HepG2 (cell line): ENCODE measurements around the gene PXMP4. TPM values are rescaled to one million over a fixed set of nuclear protein-coding genes. Genes with fewer than 3 reads are reported as not detected.

ENCODE experiments used
- CENPX ChIP-seq: sonication (generic); formaldehyde crosslinking; IDR thresholded peaks from 2 replicates; pipeline ENCODE4 v1.9.0; 2021; ENCODE audit warnings: mild to moderate bottlenecking, missing genetic modification reagents, moderate library complexity
- FOXJ3 ChIP-seq: sonication (generic); formaldehyde crosslinking; IDR thresholded peaks from 2 replicates; pipeline ENCODE4 v1.4.0; 2020; ENCODE audit warnings: missing genetic modification reagents, mild to moderate bottlenecking, borderline replicate concordance
- HIC2 ChIP-seq: sonication (generic); formaldehyde crosslinking; IDR thresholded peaks from 2 replicates; pipeline ENCODE4 v1.9.0; 2022; ENCODE audit warnings: low read depth, missing genetic modification reagents
- NCOA5 ChIP-seq: sonication (generic); formaldehyde crosslinking; IDR thresholded peaks from 2 replicates; pipeline ENCODE4 v1.4.0; 2020; ENCODE audit warnings: missing genetic modification reagents
- SP140L ChIP-seq: sonication (generic); formaldehyde crosslinking; IDR thresholded peaks from 2 replicates; pipeline ENCODE4 v1.4.0; 2020; ENCODE audit warnings: missing genetic modification reagents, borderline replicate concordance
- ZBTB7A ChIP-seq: sonication (generic); formaldehyde crosslinking; IDR thresholded peaks from 2 replicates; pipeline ENCODE4 v1.8.0; 2022; ENCODE audit warnings: mild to moderate bottlenecking, missing genetic modification reagents
- ZNF296 ChIP-seq: sonication (generic); formaldehyde crosslinking; conservative IDR thresholded peaks from 2 replicates; pipeline ENCODE4 v1.5.0; 2020; ENCODE audit warnings: mild to moderate bottlenecking, missing genetic modification reagents
- ZNF3 ChIP-seq: IDR thresholded peaks from 2 replicates; pipeline ENCODE4 v1.7.0; 2017; ENCODE audit warnings: inconsistent platforms
- ZNF326 ChIP-seq: sonication (generic); formaldehyde crosslinking; IDR thresholded peaks from 2 replicates; pipeline ENCODE4 v1.4.0; 2020; ENCODE audit warnings: missing genetic modification reagents, borderline replicate concordance
- ZNF558 ChIP-seq: sonication (generic); formaldehyde crosslinking; IDR thresholded peaks from 2 replicates; pipeline ENCODE4 v1.9.0; 2022; ENCODE audit warnings: mild to moderate bottlenecking, missing genetic modification reagents, borderline replicate concordance
- ZNF564 ChIP-seq: sonication (generic); formaldehyde crosslinking; IDR thresholded peaks from 2 replicates; pipeline ENCODE4 v1.8.1; 2023; ENCODE audit warnings: mild to moderate bottlenecking, missing genetic modification reagents
- ZNF800 ChIP-seq: sonication (generic); formaldehyde crosslinking; IDR thresholded peaks from 2 replicates; pipeline ENCODE4 v1.4.0; 2020; ENCODE audit warnings: missing genetic modification reagents
- polyA plus RNA-seq, 8 experiments: library from polyadenylated mRNA; depleted of rRNA in 3 of 8; stranded (reverse) in 7 of 8; unstranded in 1 of 8; fragments of >200 nt; fragmentation: Illumina TruSeq in 4 of 8; extraction: Trizol in 4 of 8; gene quantifications; 2 replicates each; pipeline versions ENCODE4 v1.2.1 to v1.2.3, GENCODE V29; 2011 to 2016; ENCODE audit warnings: low read depth in 4 of 8, missing spikeins in 1 of 8, mixed read lengths in 1 of 8; ENCODE audit not compliant: insufficient read depth in 1 of 8
- total RNA-seq, 5 experiments: library from RNA; depleted of rRNA; stranded (reverse); fragments of >200 nt; fragmentation: Illumina TruSeq; extraction: Trizol; gene quantifications; 2 replicates each; pipeline ENCODE4 v1.2.3, GENCODE V29; 2016; ENCODE audit warnings: low read depth in 1 of 5
- TF ChIP-seq, protein P1 (sequence below): IDR thresholded peaks from 2 replicates; pipeline ENCODE4 v1.4.0; 2020; ENCODE audit warnings: mild to moderate bottlenecking, missing genetic modification reagents

PXMP4 gene
- total and polyA plus RNA-seq, 2 of the 13 experiments (the other 11 are each of a cell fraction or from before 2014, with no cell fraction given): not detected

DNA sequence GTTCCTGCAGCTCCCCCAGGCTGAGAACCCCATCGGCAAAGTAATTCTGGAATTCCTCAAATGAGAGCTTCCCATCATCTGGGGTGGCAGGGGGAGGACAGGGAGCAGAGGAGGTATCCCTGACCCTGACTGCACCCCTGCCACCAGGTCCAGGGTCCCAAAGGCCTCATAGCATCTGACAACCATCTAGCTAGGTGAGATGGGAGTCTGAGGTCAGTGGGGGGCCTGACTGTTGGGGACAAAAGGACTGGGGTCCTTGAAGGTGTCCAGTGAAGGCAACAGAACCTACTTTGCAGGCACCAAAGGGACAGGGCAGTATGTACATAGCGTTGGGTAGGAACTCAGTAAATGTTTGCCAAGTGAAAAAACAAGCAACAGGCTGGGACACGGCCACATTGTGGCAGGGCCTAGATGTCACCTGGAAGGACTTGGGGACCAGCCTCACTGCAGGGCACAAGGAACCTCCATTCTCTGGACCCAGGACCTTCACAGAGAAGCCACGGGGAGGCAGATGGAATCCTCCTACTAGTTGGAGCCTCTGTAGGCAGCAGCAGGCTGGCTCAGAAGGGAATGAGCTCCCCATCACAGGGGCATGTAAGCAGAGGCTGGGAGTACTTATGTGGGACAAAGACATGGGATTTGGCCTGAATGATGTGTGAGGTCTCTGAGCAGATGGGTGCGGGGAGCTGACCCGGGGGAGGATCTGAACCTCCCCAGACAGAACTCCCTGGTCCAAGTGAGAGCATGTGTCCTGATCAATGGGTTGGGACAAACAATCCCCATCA, 49.2 kb downstream of the PXMP4 start (continued):
- TF ChIP-seq, protein P1, sequence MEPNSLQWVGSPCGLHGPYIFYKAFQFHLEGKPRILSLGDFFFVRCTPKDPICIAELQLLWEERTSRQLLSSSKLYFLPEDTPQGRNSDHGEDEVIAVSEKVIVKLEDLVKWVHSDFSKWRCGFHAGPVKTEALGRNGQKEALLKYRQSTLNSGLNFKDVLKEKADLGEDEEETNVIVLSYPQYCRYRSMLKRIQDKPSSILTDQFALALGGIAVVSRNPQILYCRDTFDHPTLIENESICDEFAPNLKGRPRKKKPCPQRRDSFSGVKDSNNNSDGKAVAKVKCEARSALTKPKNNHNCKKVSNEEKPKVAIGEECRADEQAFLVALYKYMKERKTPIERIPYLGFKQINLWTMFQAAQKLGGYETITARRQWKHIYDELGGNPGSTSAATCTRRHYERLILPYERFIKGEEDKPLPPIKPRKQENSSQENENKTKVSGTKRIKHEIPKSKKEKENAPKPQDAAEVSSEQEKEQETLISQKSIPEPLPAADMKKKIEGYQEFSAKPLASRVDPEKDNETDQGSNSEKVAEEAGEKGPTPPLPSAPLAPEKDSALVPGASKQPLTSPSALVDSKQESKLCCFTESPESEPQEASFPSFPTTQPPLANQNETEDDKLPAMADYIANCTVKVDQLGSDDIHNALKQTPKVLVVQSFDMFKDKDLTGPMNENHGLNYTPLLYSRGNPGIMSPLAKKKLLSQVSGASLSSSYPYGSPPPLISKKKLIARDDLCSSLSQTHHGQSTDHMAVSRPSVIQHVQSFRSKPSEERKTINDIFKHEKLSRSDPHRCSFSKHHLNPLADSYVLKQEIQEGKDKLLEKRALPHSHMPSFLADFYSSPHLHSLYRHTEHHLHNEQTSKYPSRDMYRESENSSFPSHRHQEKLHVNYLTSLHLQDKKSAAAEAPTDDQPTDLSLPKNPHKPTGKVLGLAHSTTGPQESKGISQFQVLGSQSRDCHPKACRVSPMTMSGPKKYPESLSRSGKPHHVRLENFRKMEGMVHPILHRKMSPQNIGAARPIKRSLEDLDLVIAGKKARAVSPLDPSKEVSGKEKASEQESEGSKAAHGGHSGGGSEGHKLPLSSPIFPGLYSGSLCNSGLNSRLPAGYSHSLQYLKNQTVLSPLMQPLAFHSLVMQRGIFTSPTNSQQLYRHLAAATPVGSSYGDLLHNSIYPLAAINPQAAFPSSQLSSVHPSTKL: 0 out of 2 replicates have a peak, but pooled peaks have one; percentile 25
- TF ChIP-seq FOXJ3 (no peak), ZBTB7A (CRISPR knock-in tag) (no peak), SP140L (CRISPR knock-in tag) (no peak), CENPX (CRISPR knock-in tag) (no peak), ZNF3 (CRISPR knock-in tag) (peak; percentile 34; the same call in 1 of the 2 replicates), ZNF326 (CRISPR knock-in tag) (no peak), NCOA5 (CRISPR knock-in tag) (0 out of 2 replicates have a peak, but pooled peaks have one; percentile 60), ZNF564 (no peak), ZNF800 (no peak), ZNF296 (CRISPR knock-in tag) (no peak), HIC2 (CRISPR knock-in tag) (0 out of 2 replicates have a peak, but pooled peaks have one; percentile 7), ZNF558 (CRISPR knock-in tag) (no peak)
- TF ChIP-seq, all 625 proteins: peak for 18
